HepG2 (cell line): ENCODE results near the gene HLA-DMB. TPM values are rescaled to one million over a fixed set of nuclear protein-coding genes. Genes with fewer than 3 reads are reported as not detected.

Experiments used
- ATF3 ChIP-seq: sonication (generic); formaldehyde crosslinking; IDR thresholded peaks from 2 replicates; pipeline ENCODE4 v1.4.0; 2020; ENCODE audit warnings: missing genetic modification reagents
- CENPBD1 ChIP-seq: sonication (generic); formaldehyde crosslinking; IDR thresholded peaks from 2 replicates; pipeline ENCODE4 v1.8.0; 2022; ENCODE audit warnings: missing genetic modification reagents, low read depth, mild to moderate bottlenecking, borderline replicate concordance
- HNF1B ChIP-seq: sonication (generic); formaldehyde crosslinking; IDR thresholded peaks from 2 replicates; pipeline ENCODE4 v1.5.1; 2020; ENCODE audit warnings: mild to moderate bottlenecking, moderate library complexity, missing genetic modification reagents
- KDM6A ChIP-seq: IDR thresholded peaks from 2 replicates; pipeline ENCODE4 v1.6.1; 2016; ENCODE audit warnings: low read depth
- MED8 ChIP-seq: sonication (generic); formaldehyde crosslinking; IDR thresholded peaks from 2 replicates; pipeline ENCODE4 v1.8.1; 2023; ENCODE audit warnings: mild to moderate bottlenecking, missing genetic modification reagents; ENCODE audit not compliant: insufficient replicate concordance
- NFYB ChIP-seq: sonication (generic); formaldehyde crosslinking; IDR thresholded peaks from 2 replicates; pipeline ENCODE4 v1.4.0; 2020; ENCODE audit warnings: missing genetic modification reagents
- NR2C2 ChIP-seq: sonication (generic); formaldehyde crosslinking; IDR thresholded peaks from 2 replicates; pipeline ENCODE4 v1.4.0; 2020; ENCODE audit warnings: missing genetic modification reagents, mild to moderate bottlenecking, moderate library complexity, borderline replicate concordance
- ZBTB25 ChIP-seq: IDR thresholded peaks from 2 replicates; pipeline ENCODE4 v1.6.1; 2018; ENCODE audit warnings: missing genetic modification reagents
- ZNF318 ChIP-seq: sonication (generic); formaldehyde crosslinking; IDR thresholded peaks from 2 replicates; pipeline ENCODE4 v1.4.0; 2020; ENCODE audit warnings: mild to moderate bottlenecking, missing genetic modification reagents
- polyA plus RNA-seq, 8 experiments: library from polyadenylated mRNA; depleted of rRNA in 3 of 8; stranded (reverse) in 7 of 8; unstranded in 1 of 8; fragments of >200 nt; fragmentation: Illumina TruSeq in 4 of 8; extraction: Trizol in 4 of 8; gene quantifications; 2 replicates each; pipeline versions ENCODE4 v1.2.1 to v1.2.3, GENCODE V29; 2011 to 2016; ENCODE audit warnings: low read depth in 4 of 8, missing spikeins in 1 of 8, mixed read lengths in 1 of 8; ENCODE audit not compliant: insufficient read depth in 1 of 8
- total RNA-seq, 5 experiments: library from RNA; depleted of rRNA; stranded (reverse); fragments of >200 nt; fragmentation: Illumina TruSeq; extraction: Trizol; gene quantifications; 2 replicates each; pipeline ENCODE4 v1.2.3, GENCODE V29; 2016; ENCODE audit warnings: low read depth in 1 of 5

Gene HLA-DMB
- total and polyA plus RNA-seq, 2 of the 13 experiments (the other 11 are each of a cell fraction or from before 2014, with no cell fraction given), result not detected

- no peak for TF ChIP-seq ZNF318 (CRISPR knock-in tag)
- 0 out of 2 replicates have a peak, but pooled peaks have one; percentile 14 for TF ChIP-seq ZBTB25 (CRISPR knock-in tag)
- no peak for TF ChIP-seq NFYB (CRISPR knock-in tag)
- TF ChIP-seq MED8 (CRISPR knock-in tag), result peak; percentile 15
- TF ChIP-seq NR2C2, result peak; percentile 14; the same call in 1 of the 2 replicates
- 0 out of 2 replicates have a peak, but pooled peaks have one; percentile 10 for TF ChIP-seq HNF1B (CRISPR knock-in tag)
- TF ChIP-seq ATF3, result no peak
- TF ChIP-seq CENPBD1 (CRISPR knock-in tag), result no peak
- TF ChIP-seq KDM6A (CRISPR knock-in tag), result 0 out of 2 replicates have a peak, but pooled peaks have one; percentile 20
- TF ChIP-seq, all 625 proteins: peak for 126
Observed at GRCh38 chr6:32970413-32971241, 29.8 kb upstream of the HLA-DMB start (continued).
